ENCODE measurements around the gene CHAF1B. TPM values are rescaled to one million over a fixed set of nuclear protein-coding genes. Genes with fewer than 3 reads are reported as not detected.
A peak's percentile ranks its signal among the peaks of the same experiment; 100 is the strongest.
"Not testable (repeated sequence)": the region's sequence is repeated elsewhere in the genome, so short reads cannot be mapped to it uniquely, and the experiment has no call there.

The CHAF1B gene
- total RNA-seq, 1 experiment from 2014 or later = 18.7 TPM

- POLR2A ChIA-PET = interaction anchor here (0.7 kb wide), 1 partner anchor 47 kb away, joined by 4 read pairs; no protein-coding TSS in a partner anchor
- intact Hi-C loops (cut with micrococcal nuclease; ENCODE audit: unreplicated experiment) = loop anchor here (5.0 kb wide), 1 partner anchor 244 kb away; no protein-coding TSS in a partner anchor
- H3K27ac Mint-ChIP-seq (ENCODE audit: unreplicated experiment) = peak overlapping the region; percentile 35
Observed at GRCh38 chr21:36386031-36386642, 945 bp downstream of the CHAF1B start.

GRCh38 chr21:36388096-36388495 lies 2.9 kb downstream of the CHAF1B start:
- H3K4me1 ChIP-seq = peaks cover 4% of the 10 kb centered on the region; the same call in 1 of the 2 replicates
- Mint-ChIP-seq H3K4me1 (ENCODE audit: low read depth, unreplicated experiment) (peaks cover 4% of the 10 kb centered on the region), H3K27ac (ENCODE audit: unreplicated experiment) (no peak overlapping the region), H3K36me3 (ENCODE audit: insufficient read depth, unreplicated experiment) (peaks cover 41% of the 10 kb centered on the region), H3K9me3 (ENCODE audit: unreplicated experiment) (no peaks in the 10 kb centered on the region), H3K27me3 (ENCODE audit: insufficient read depth, unreplicated experiment) (no peaks in the 10 kb centered on the region), H3K4me3 (ENCODE audit: unreplicated experiment) (no peak overlapping the region)
- H3K27me3 ChIP-seq (replicated peaks; ENCODE audit: control insufficient read depth, insufficient read depth, low read length) = no peaks in the 10 kb centered on the region
- BruUV-seq (replicated peaks) = no TSS peak
- no peak for DNase-seq
- no peaks in the 10 kb centered on the region for H3K9me3 ChIP-seq
- H3K36me3 ChIP-seq (ENCODE audit: control insufficient read depth, insufficient read depth, low read length) = no peaks in the 10 kb centered on the region
- no peak for TF ChIP-seq CTCF (IDR thresholded peaks at IDR 0.05; ENCODE audit: insufficient read depth in 1 of 2, low read depth in 1 of 2, low read length in 1 of 2, severe bottlenecking in 1 of 2, unreplicated experiment in 1 of 2)
- POLR2A ChIA-PET = no interaction called here
- CTCF ChIA-PET = no interaction called here
- intact Hi-C loops (cut with micrococcal nuclease; ENCODE audit: unreplicated experiment) = loop anchor here (5.0 kb wide), 1 partner anchor 246 kb away; no protein-coding TSS in a partner anchor
- no peak overlapping the region for H3K4me3 ChIP-seq (ENCODE audit: low read depth, low read length)

More at GRCh38 chr21:36386031-36386642, 945 bp downstream of the CHAF1B start:
- Histone ChIP-seq H3K36me3 (ENCODE audit: control insufficient read depth, insufficient read depth, low read length) (no peaks in the 10 kb centered on the region), H3K27me3 (replicated peaks; ENCODE audit: control insufficient read depth, insufficient read depth, low read length) (no peaks in the 10 kb centered on the region), H3K9me3 (no peaks in the 10 kb centered on the region), H3K4me3 (ENCODE audit: low read depth, low read length) (peak overlapping the region; percentile 52), H3K4me1 (peaks cover 4% of the 10 kb centered on the region; the same call in 1 of the 2 replicates)
- peak overlapping the region; percentile 74 for H3K4me3 Mint-ChIP-seq (ENCODE audit: unreplicated experiment)
- CTCF ChIA-PET = no interaction called here
- DNase-seq = no peak
- no peak for TF ChIP-seq CTCF (IDR thresholded peaks at IDR 0.05; ENCODE audit: insufficient read depth in 1 of 2, low read depth in 1 of 2, low read length in 1 of 2, severe bottlenecking in 1 of 2, unreplicated experiment in 1 of 2)
- TSS peak; percentile 22 for BruUV-seq (replicated peaks)
- peaks cover 22% of the 10 kb centered on the region for H3K36me3 Mint-ChIP-seq (ENCODE audit: insufficient read depth, unreplicated experiment)
- no peaks in the 10 kb centered on the region for H3K9me3 Mint-ChIP-seq (ENCODE audit: unreplicated experiment)
- peaks cover 4% of the 10 kb centered on the region for H3K4me1 Mint-ChIP-seq (ENCODE audit: low read depth, unreplicated experiment)
- H3K27me3 Mint-ChIP-seq (ENCODE audit: insufficient read depth, unreplicated experiment) = no peaks in the 10 kb centered on the region

- Histone ChIP-seq H3K27me3 (replicated peaks; ENCODE audit: control insufficient read depth, insufficient read depth, low read length) (no peaks in the 10 kb centered on the region), H3K4me1 (peaks cover 4% of the 10 kb centered on the region; the same call in 1 of the 2 replicates), H3K4me3 (ENCODE audit: low read depth, low read length) (no peak overlapping the region), H3K36me3 (ENCODE audit: control insufficient read depth, insufficient read depth, low read length) (no peaks in the 10 kb centered on the region), H3K9me3 (no peaks in the 10 kb centered on the region)
- ChIA-PET POLR2A (interaction anchor here (0.7 kb wide), 1 partner anchor 195 kb away, joined by 3 read pairs; no protein-coding TSS in a partner anchor), CTCF (no interaction called here)
- DNase-seq = peak in 1 of 2 experiments; percentile 13
- Mint-ChIP-seq H3K27me3 (ENCODE audit: insufficient read depth, unreplicated experiment) (no peaks in the 10 kb centered on the region), H3K36me3 (ENCODE audit: insufficient read depth, unreplicated experiment) (peaks cover 46% of the 10 kb centered on the region), H3K4me3 (ENCODE audit: unreplicated experiment) (no peak overlapping the region), H3K4me1 (ENCODE audit: low read depth, unreplicated experiment) (peaks cover 4% of the 10 kb centered on the region), H3K9me3 (ENCODE audit: unreplicated experiment) (no peaks in the 10 kb centered on the region), H3K27ac (ENCODE audit: unreplicated experiment) (no peak overlapping the region)
- no TSS peak for BruUV-seq (replicated peaks)
- intact Hi-C loops (cut with micrococcal nuclease; ENCODE audit: unreplicated experiment) = loop anchor here (5.0 kb wide), 1 partner anchor 247 kb away; no protein-coding TSS in a partner anchor
- TF ChIP-seq CTCF (IDR thresholded peaks at IDR 0.05; ENCODE audit: insufficient read depth in 1 of 2, low read depth in 1 of 2, low read length in 1 of 2, severe bottlenecking in 1 of 2, unreplicated experiment in 1 of 2) = no peak
Observed at GRCh38 chr21:36388835-36389234, 3.6 kb downstream of the CHAF1B start.

- H3K27me3 Mint-ChIP-seq (ENCODE audit: insufficient read depth, unreplicated experiment); H3K4me3 Mint-ChIP-seq (ENCODE audit: unreplicated experiment); H3K36me3 ChIP-seq (ENCODE audit: control insufficient read depth, insufficient read depth, low read length); CTCF ChIA-PET; intact Hi-C loops (cut with micrococcal nuclease; ENCODE audit: unreplicated experiment); H3K27ac Mint-ChIP-seq (ENCODE audit: unreplicated experiment); H3K4me3 ChIP-seq (ENCODE audit: low read depth, low read length); H3K4me1 Mint-ChIP-seq (ENCODE audit: low read depth, unreplicated experiment); H3K9me3 Mint-ChIP-seq (ENCODE audit: unreplicated experiment); POLR2A ChIA-PET; BruUV-seq (replicated peaks); DNase-seq; H3K4me1 ChIP-seq; H3K27me3 ChIP-seq (replicated peaks; ENCODE audit: control insufficient read depth, insufficient read depth, low read length); H3K9me3 ChIP-seq: not testable (repeated sequence)
- H3K36me3 Mint-ChIP-seq (ENCODE audit: insufficient read depth, unreplicated experiment) = peaks cover 59% of the 10 kb centered on the region
Observed at GRCh38 chr21:36391649-36392048, 6.5 kb downstream of the CHAF1B start.
